ENCODE data around the gene VGLL2. TPM values are rescaled to one million over a fixed set of nuclear protein-coding genes. Genes with fewer than 3 reads are reported as not detected.
A peak's percentile ranks its signal among the peaks of the same experiment; 100 is the strongest.

VGLL2 gene
- total and polyA plus RNA-seq, 7 donors, result not detected

GRCh38 chr6:117309069-117309468, 43.7 kb downstream of the VGLL2 start:
- Histone ChIP-seq H3K27ac (no peak overlapping the region), H3K27me3 (no peaks in the 10 kb centered on the region), H3K36me3 (no peaks in the 10 kb centered on the region), H3K9me3 (no peaks in the 10 kb centered on the region), H3K4me3 (no peak overlapping the region), H3K4me1 (no peaks in the 10 kb centered on the region)
- no peak for TF ChIP-seq CTCF (IDR thresholded peaks at IDR 0.05)
- no peak for TF ChIP-seq POLR2A (IDR thresholded peaks at IDR 0.05)
- no peak for TF ChIP-seq POLR2AphosphoS5 (IDR thresholded peaks at IDR 0.05)
- TF ChIP-seq EP300 (IDR thresholded peaks at IDR 0.05), result no peak
- WGBS, 2 donors, result 70 to 75% methylated on average over 3 of the region's 3 CpGs
- DNase-seq, result no peak
- intact Hi-C loops (cut with DNase I), result no loop called here

DNA sequence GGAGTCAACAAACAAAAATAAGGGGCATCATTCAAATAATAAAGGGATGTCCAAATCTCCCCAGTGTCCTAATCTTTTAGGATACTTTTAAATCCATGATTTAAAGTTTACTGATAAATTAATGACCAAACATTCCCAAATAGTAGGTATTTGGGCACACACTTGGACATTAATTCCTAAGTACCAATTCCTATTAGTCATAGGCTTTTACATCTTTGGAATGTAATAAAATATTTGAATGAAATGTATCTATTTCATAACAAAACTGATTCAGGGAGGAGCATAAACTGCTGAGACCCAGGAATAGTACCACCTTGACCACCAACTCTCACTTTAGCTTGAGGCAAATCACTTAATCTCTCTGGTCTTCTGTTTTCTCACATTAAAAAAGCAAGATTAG, 44.3 kb downstream of the VGLL2 start:
- Histone ChIP-seq H3K27ac (no peak overlapping the region), H3K9me3 (no peaks in the 10 kb centered on the region), H3K4me1 (no peaks in the 10 kb centered on the region), H3K27me3 (no peaks in the 10 kb centered on the region), H3K36me3 (no peaks in the 10 kb centered on the region), H3K4me3 (no peak overlapping the region)
- TF ChIP-seq POLR2A (IDR thresholded peaks at IDR 0.05) (no peak), EP300 (IDR thresholded peaks at IDR 0.05) (no peak), CTCF (IDR thresholded peaks at IDR 0.05) (no peak), POLR2AphosphoS5 (IDR thresholded peaks at IDR 0.05) (no peak)
- intact Hi-C loops (cut with DNase I), result no loop called here
- no peak for DNase-seq

DNA sequence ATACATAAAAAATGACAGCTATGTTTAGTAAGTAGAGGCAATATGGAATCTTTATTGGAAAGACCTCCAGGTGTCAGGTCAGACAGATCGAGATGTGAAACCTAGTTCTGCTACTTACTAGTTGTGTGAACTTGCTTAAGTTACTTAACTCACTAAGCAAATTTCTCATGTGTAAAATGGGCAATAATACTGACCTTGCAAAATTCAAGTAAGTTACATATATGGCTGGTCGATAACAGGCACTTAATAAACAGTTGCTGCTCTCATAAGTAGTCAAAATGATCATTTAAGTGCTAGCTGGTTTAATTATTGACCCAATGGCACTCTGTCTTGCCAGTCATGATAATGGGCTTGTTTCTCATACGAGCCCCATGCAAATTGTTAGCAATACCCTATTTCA, 46.0 kb downstream of the VGLL2 start:
- Histone ChIP-seq H3K27me3 (no peaks in the 10 kb centered on the region), H3K9me3 (no peaks in the 10 kb centered on the region), H3K27ac (no peak overlapping the region), H3K36me3 (no peaks in the 10 kb centered on the region), H3K4me1 (no peaks in the 10 kb centered on the region), H3K4me3 (no peak overlapping the region)
- no peak for DNase-seq
- TF ChIP-seq EP300 (IDR thresholded peaks at IDR 0.05), result no peak
- TF ChIP-seq POLR2A (IDR thresholded peaks at IDR 0.05), result no peak
- TF ChIP-seq POLR2AphosphoS5 (IDR thresholded peaks at IDR 0.05), result no peak
- TF ChIP-seq CTCF (IDR thresholded peaks at IDR 0.05), result no peak
- WGBS, 2 donors, result 86 to 88% methylated on average over 3 of the region's 3 CpGs
- intact Hi-C loops (cut with DNase I), result no loop called here

- 94 to 96% methylated on average over 1 of the region's 1 CpG for WGBS, 2 donors
- DNase-seq, result no peak
- Histone ChIP-seq H3K36me3 (no peaks in the 10 kb centered on the region), H3K27me3 (no peaks in the 10 kb centered on the region), H3K9me3 (no peaks in the 10 kb centered on the region), H3K4me1 (no peaks in the 10 kb centered on the region), H3K4me3 (no peak overlapping the region), H3K27ac (no peak overlapping the region)
- intact Hi-C loops (cut with DNase I), result no loop called here
- no peak for TF ChIP-seq POLR2AphosphoS5 (IDR thresholded peaks at IDR 0.05)
- no peak for TF ChIP-seq POLR2A (IDR thresholded peaks at IDR 0.05)
- no peak for TF ChIP-seq CTCF (IDR thresholded peaks at IDR 0.05)
- no peak for TF ChIP-seq EP300 (IDR thresholded peaks at IDR 0.05)
Observed at GRCh38 chr6:117311726-117312125, 46.4 kb downstream of the VGLL2 start.

DNA sequence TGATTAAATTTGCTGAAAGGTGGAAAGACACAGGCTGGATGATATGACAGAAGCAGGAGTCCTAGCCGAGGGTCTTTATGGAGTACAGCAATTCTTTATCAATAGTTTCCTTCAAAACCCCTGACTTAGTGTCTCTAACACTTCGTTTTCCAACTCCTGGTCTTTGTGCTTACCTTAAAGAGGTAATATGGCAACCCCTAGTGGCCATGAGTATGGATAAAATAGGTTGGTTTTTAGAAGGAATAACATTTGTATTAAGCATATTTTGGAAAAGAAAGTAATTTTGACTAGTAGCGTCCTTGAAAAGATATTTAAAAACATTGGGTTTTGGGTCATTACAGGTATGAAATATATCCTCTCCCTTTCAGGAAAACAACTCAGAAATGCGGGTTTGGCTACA, 51.9 kb downstream of the VGLL2 start:
- Histone ChIP-seq H3K36me3 (no peaks in the 10 kb centered on the region), H3K27me3 (no peaks in the 10 kb centered on the region), H3K4me1 (no peaks in the 10 kb centered on the region), H3K4me3 (no peak overlapping the region), H3K9me3 (no peaks in the 10 kb centered on the region), H3K27ac (no peak overlapping the region)
- TF ChIP-seq POLR2AphosphoS5 (IDR thresholded peaks at IDR 0.05), result no peak
- no peak for TF ChIP-seq EP300 (IDR thresholded peaks at IDR 0.05)
- TF ChIP-seq POLR2A (IDR thresholded peaks at IDR 0.05), result no peak
- TF ChIP-seq CTCF (IDR thresholded peaks at IDR 0.05), result peak in 1 of 4 experiments; percentile 15
- DNase-seq, result no peak
- WGBS, 2 donors, result 21 to 37% methylated on average over 4 of the region's 4 CpGs
- intact Hi-C loops (cut with DNase I), result no loop called here

Data from sigmoid colon (tissue), 7 donors.